Pulmonary artery endothelial cell (primary cell): Measurements from ENCODE around the gene PCBP3. TPM values are rescaled to one million over a fixed set of nuclear protein-coding genes. Genes with fewer than 3 reads are reported as not detected.
"Not testable (repeated sequence)": the region's sequence is repeated elsewhere in the genome, so short reads cannot be mapped to it uniquely, and the experiment has no call there.

Source experiments
- DNase-seq: peaks from one replicate; pipeline ENCODE4 v3.0.0-alpha.2; 2011; ENCODE audit warnings: low read depth, low spot score
- total RNA-seq: library from RNA; depleted of rRNA; stranded (reverse); fragments of >200 nt; gene quantifications from 2 replicates; pipeline ENCODE4 v1.2.3, GENCODE V29; 2014

The PCBP3 gene
- total RNA-seq, 1 donor from 2014 or later = 0.13 TPM

DNA sequence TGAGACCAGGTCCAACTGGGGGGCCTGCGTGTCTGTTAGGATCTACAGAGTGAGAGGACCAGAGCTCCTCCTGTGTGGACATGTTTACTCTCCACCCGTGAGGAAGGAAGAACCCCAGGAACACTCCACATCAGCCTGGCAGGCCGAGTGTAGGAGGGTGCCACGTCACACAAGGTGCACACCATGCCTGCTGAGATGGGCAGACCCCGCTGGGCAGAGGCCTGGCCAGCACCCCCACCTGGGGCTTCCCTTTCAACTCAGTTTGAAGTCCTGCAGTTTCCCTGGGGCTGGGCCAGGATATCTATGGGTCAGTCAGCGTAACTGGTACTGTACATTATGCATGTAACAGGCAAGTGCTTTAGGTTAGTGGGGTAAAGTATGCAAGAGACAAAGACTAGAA, 30.1 kb upstream of the PCBP3 start:
- no peak for DNase-seq

DNA sequence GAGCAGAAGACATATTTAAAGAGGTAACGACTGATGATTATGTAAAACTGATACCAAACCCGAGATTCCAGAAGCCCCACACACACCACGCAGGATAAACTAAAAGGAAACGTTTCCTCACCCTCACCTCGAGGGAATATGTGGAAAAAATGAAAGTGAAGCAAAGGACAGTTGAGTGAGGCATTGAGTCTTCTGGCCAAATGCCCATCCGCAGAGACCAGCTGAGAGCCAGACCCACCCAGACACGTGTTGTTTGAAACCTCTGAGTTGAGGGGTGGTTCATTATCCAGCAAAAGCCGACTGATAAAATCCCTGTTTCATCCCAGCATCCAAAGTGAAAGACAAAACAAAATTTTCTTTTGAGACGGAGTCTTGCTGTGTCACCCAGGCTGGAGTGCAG, 29.6 kb upstream of the PCBP3 start:
- no peak for DNase-seq

DNA sequence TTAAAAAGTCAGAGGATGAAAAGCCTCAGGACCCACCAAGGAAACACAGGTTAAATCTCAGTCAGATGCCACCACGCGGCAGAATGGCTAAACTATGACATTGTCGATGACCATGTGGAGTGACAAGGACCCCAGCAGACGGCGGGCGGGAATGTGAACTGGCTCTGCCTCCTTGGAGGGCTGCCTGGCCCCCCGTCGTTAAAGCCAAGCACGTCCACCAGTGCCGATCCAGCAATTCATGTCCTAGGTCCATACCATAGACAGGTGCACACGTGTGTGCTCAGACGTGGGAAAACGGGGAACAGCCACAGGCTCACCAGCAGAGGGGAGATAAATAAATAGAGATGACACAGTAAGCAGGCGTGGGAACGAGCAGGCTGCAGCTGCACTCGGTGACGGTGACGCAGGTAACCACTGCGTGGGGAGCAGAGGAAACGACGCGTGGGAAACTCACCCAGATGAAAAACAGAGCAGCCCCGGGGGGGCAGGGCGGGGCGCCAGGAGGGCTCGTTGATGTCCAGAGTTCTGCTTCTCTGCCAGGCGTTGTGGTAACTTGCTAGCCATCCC, 28.3 kb upstream of the PCBP3 start:
- no peak for DNase-seq

DNA sequence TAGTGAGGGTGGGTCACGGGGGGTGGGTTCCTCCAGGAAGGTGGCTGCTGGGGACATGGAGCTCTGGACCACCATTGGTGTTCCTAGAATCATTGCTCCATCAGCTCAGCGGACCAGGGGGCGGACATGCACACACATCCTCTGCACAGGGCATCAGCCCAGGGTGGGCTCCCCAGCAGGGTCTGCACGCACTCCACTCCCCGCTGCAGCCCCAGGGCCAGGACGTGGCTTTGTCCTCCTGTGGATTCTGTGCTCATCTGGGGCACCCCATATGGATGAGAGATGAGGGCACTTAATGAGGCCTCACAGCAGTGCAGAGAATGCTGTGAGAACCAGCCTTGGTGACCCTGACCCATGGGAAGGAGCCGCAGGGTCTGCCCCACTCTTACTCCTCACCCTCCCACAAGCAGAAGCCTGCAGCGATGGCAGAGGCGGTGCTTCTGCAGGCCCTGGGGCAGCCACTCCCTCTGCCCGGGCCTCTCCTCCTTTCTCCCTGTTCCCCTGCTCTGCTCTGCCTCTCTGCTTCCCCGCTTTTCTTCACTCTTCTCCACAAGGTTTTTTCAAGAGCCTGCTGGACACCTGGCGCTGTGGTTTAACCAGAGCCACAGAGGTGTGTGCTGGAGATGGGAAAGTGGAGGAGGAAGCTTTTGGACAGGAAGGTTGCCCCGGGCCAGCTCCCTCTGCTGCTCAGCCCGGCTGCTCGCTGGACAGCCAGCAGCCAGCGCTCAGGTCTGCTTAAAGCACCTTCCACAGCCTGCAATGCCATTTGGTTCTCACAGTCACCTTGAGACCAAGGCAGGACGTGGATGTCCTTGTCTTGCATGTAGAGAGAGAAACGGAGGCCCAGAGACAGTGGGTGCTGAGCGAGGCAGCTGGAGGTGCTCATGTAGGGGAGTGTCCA, 26.3 kb upstream of the PCBP3 start:
- DNase-seq = no peak

DNA sequence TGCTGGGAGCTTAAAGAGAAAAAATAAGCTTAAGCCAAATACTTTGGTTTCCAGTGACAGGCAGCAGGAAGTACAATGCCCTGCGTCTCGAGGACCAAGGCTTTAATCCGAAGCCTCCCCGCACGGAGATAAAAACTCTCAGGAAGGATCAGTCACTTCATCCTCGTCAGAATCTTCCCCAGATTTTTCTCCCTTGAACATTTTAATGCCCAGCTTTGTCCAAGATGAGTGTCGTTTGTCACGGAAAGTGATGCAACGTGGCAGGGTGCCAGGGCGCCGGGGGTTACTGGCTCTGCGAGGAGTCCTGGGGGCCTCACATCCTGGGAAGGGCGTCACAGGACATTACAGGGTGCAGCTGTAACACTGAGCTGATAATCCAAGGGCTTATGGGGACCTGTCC, 25.2 kb upstream of the PCBP3 start:
- DNase-seq = no peak

DNA sequence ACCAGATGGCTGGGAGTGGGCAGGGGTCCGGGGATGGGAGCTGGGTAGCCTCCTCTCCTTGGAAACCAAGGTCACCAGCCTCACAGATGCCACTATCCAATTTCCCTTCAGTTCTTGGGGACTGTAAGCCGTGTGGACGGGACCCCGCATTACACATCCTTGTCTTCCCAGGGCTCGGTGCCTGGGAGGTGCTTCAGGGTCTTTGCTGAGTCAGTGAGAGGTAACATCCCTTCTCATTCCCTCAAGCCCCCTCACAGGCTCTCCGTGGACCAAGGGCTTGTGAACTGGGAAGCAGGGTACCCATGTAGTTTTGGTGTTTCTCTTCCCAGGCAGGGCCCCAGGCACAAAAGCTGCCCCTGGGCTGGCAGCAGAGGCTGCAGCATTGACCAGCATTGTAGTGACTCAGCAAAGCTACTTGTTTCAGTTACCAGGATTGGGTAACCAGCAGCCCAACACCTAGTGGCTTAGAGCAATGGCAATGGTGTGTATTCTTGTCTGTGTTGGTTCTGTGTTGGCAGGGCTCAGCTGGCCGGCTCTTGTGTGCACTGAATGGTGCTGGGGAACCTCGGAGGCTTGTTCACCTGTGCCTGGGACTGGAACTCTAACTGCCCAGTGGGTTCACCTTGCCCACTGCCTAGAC, 24.6 kb upstream of the PCBP3 start:
- DNase-seq = no peak

DNA sequence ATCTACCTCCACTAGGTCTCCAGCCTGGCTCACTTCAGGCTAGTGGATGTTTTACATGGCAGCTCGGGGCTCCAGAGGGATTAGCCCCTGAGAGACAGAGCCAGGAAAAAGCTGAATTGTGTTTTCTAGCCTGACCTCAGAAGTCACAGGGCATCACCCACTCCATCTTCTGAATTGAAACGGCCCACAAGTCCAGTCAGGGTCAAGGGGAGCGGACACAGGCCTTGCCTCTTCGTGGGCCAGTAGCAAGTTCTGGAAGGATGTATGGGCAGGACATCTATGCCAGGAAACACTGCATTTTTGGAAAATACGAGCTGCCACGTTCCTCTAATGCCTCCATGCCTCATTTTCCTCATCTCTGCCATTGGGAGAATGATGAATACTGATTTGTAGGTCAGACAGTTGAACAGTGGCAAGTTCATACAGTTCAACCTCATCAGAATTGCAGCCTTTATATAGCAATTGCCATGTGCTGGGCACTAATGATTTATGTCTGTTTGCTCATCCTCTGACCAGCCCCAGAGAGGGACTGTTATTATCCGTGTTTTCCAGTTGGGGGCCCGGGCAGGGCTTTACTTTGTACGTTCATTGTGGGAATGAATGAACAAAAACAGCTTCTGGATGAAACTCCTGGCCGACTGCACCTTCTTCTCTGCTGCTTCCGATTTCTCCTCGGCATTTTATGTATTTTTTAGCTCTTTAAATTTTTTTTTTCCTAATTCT, 23.2 kb upstream of the PCBP3 start:
- DNase-seq = no peak

DNA sequence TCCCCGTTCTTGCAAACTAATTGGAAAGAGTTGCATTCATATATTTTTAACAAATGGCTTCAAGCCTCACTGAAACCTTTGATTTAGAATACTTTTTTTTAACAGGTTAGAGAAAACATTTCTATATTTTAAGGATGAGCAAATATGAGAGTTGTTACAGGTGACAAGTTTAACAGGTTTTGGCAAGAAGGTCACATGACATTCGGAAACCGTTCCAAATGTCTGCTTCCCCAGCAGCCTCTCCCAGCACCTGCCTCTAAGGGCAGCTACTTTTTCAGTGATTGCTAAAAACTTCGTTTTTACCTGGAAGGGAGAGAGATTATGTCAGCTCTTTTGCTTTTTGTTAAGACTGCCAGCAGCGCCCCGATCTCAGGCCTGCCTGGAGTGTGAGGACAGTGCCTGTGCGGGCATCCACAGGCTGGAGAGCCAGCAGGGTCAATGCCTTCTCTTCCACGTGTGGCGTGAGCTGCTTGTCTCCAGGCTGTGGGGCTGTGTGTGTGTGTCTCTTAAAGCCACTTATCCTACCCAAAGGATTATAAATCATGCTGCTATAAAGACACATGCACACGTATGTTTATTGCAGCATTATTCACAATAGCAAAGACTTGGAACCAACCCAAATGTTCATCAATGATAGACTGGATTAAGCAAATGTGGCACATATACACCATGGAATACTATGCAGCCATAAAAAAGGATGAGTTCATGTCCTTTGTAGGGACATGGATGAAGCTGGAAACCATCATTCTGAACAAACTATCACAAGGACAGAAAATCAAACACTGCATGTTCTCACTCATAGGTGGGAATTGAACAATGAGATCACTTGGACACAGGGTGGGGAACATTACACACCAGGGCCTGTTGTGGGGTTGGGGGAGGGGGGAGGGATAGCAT, 21.8 kb upstream of the PCBP3 start:
- not testable (repeated sequence) for DNase-seq

DNA sequence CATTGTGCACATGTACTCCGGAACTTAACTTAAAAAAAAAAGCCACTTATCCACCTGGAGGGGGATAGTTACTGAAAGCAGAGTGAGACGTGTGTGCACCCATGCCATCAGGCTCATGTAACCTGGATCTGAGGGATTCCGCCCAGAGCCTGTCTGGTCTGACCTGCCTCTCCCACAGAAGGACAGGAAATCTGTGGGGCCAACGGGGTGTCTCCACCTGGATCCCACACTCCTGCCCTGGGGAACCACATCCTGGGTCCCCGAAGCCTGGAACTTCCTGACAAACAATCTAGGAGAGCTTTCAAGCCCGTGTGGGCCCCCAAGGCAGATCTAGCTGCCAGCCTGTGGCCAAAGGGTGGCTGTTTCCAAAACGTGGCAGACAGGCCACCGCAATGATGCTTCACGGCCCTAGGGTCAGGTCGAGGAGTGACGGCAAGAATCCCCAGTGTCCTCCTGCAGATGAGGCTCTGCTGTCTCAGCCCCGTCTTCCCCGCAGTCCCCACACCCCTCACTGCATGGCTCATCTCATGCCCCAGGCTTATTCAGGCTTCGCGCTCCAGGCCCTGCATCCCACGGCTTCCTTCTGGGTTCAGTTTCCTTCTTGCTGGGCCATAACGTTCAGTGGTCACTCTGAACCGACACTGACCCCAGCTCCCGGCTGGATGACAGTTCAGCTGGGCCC, 21.0 kb upstream of the PCBP3 start:
- DNase-seq = no peak

DNA sequence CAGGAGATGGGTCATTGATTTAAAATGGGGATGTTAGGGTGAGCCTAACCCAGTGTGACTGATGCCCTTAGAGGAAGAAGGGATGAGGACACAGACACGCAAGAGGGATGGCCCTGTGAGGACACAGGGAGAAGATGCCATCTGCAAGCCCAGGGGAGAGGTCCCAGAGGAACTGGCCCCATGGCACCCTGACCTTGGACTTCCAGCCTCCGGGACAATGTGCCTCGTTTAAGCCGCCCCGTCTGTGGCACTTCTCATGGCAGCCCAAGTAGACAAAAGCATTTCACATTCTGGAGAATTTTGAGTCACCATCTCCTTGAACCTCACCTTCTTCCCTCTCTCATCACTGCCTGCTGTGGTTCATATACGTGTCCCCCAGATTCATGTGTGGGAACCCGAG, 20.1 kb upstream of the PCBP3 start:
- no peak for DNase-seq

DNA sequence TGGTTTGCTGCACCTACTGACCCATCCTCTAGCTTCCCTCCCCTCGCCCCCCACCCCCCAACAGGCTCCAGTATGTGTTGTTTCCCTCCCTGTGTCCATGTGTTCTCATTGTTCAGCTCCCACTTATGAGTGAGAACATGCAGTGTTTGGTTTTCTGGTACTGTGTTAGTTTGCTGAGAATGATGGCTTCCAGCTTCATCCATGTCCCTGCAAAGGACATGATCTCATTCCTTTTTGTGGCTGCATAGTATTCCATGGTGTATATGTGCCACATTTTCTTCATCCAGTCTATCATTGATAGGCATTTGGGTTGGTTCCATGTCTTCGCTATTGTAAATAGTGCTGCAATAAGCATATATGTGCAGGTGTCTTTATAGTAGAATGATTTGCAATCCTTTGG, 17.4 kb upstream of the PCBP3 start:
- DNase-seq = not testable (repeated sequence)

DNA sequence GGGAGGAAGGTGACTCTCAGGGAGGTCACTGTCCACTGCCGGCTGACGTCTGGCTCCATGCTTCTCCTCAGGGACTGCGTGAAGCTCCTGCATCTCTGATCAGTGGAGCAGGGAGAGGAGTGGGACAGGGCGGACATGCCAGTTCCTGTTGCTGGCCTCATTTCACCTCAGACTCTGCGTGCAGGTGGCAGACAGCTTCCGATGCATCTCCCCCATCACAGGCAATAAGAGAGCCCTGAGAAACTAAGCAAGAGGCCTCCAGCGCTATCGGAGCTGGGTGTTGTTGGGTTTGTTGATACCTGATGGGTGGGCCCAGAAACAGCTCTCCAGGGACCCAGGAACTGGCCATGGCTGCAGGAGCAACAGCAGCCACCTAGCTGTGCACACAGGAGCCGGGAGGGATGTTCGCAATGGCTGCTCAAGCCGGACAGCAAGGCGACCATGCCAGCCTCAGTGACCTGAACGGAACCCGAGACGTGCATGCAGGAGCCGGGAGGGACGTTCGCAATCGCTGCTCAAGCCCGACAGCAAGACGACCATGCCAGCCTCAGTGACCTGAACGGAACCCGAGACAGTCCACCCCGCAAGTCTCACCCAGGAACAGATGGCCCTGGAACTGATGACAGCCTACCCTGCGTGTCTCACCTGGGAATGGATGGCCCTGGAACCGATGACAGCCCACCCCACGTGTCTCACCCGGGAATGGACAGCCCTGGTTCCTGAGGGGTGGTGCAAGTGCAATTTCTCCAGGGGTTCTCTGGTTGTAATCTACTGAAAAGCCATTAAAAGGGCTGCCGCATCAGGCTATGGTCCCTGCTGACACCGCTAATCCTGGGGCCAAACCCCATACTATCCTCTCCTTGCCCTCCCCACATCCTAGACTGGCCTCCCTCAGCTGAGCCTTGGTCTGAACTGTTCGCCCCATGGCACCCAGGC, 14.2 kb upstream of the PCBP3 start:
- DNase-seq = no peak

DNA sequence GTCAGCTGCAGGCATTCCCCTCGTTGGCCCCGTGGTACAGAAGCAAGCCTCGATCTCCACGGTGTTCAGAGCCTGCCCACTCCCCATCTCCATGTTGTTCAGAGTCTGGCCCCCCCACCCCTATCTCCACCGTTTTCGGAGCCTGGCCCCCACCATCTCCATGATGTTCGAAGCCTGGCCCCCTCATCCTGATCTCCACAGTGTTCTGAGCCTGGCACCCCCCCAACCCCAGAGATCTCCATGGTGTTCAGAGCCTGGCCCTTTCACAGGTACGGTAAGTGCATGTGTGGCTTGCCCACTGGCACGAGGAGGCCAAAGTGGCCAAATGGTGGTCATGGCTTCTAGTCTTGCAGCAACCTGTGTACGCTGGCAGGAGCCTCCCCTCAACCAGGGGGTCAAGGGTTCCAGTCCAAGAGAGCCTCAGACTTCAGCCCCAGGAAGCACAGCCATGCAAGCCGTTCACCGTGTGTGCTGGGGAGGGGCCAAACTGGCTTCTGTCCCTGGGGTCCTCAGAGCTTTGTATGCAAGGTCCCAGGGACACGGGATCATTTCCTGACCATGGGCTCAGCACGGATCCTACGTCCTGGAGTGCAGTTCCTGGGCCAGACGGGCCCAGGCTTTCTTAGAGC, 13.3 kb upstream of the PCBP3 start:
- no peak for DNase-seq

DNA sequence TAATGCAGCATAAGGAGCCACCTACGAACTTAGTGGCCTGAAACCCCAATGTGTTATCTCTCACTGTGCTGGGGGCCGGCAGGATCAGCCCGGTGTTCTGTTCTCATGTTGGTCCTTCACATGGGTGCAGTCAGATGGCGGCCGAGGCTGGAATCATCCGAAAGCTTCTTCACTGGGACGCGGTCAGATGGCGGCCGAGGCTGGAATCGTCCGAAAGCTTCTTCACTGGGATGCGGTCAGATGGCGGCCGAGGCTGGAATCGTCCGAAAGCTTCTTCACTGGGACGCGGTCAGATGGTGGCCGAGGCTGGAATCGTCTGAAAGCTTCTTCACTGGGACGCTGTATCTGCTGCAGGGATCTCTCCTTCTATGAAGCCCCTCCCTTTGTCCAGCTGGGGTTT, 12.6 kb upstream of the PCBP3 start:
- DNase-seq = no peak

DNA sequence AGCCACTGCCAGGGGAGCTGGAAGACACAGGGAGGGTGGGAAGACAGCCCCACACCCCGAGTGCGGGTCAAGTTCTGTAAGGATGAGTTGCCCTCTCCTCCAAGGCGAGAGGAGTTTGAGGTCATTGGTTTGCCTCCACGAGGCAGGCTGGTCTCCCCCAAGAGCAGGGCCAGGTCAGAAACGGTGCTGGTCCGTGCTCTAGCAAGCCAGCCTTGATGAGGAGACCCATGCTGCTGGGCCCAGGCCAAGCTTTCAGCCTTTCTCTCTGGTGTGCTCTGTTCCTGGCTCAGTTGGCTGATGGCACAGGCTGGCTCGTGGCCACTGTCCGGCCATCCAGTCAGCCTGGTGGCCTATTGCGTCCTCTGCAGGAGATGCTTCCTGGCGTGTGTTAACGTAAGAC, 12.0 kb upstream of the PCBP3 start:
- no peak for DNase-seq

DNA sequence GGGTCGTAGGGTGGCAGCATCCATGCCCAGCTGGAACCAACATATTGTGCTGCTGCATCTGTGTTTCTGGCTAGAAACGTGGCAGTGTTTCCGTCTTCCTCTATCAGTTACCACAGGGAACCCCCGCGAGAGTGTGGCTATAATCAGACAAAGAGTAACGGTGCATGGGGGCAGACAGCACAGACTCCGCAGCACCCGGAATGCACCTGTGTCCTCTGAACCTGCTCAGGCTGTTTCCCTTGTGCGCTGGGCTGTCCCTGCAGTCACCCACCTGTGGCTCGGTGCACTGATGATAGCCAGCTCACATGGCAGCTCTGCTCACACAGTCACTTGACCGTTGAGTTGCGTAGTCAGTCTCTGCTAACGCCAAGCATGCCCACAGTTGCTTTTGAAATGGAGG, 11.4 kb upstream of the PCBP3 start:
- no peak for DNase-seq

DNA sequence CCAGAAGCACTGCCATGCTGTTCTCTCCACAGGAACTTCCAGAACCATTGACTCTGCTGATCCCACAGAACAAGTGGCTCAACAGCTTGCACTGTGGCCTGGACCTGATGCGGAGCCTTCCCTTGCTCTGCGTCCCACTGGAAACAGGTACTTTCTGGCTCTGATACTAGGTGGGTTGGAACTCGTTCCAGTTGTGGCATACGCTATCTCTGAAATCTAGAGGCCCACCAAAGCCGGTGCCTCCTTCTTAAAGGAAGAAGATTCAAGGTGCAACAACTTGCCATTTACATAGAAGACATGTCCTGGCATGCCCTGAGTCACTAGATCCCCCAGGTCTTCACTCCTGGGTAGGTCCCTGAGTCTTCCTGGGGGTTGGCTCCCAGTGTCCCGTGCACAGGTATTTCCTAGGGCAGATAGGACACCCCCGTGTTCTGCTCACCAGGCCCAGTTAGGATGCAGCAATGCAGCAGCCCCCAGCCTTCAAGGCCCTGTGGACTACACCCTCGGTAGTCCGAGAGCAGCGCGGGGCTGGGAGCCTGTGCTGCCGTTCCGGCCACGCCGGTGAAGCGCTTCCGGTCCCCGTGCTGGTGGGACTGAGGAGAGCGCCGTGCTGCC, 10.8 kb upstream of the PCBP3 start:
- DNase-seq = no peak

DNA sequence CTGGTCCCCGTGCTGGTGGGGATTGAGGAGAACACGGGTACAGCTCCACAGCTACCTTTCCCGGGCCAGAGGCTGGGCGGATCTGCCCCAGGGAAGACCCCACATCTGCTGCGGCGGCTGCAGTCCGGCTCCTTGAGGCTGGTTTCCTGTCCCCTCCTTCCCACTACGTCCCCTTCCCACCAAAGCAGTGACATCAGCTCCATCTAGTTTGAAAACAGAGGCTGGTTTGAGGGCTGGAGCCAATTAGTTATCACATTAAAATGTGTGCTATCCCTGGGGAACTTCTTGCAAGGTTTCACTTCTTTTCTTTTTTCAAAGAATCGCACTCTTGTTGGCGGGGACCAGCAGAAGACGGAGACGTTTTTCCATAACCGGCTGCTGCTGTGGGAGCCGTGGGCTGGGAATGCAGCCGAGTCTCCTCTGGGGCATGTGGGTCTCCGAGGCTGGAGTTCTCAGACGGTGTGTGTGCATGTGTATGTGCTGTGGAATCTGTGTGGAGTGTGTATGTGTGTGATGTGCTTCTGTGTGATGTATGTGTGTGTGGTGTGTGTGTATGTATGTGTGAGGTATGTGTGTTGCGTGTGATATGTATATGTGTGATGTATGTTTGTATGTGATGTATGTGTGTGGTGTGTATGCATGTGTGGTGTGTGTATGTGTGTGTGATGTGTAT, 8.9 kb upstream of the PCBP3 start:
- no peak for DNase-seq
